Panc1 (cell line): ENCODE results near the gene TMEM132E. TPM values are rescaled to one million over a fixed set of nuclear protein-coding genes. Genes with fewer than 3 reads are reported as not detected.

Experiments
- ATAC-seq: fragments of 200-7000 bp; cut with Tn5 transposase; 2 replicates; pipeline ENCODE4 v1.9.1; 2020; ENCODE audit warnings: mild to moderate bottlenecking, moderate library complexity
- BruUV-seq: library from RNA; stranded (reverse); fragments of 400-500 nt; replicated peaks from 2 replicates; lab custom pipeline; 2021; lab: Mats Ljungman, UMichigan
- CTCF ChIA-PET: fragments of 300-600 bp; sonication (Branson Sonifier 250); formaldehyde crosslinking; loops from one replicate; lab custom pipeline; 2022; ENCODE audit warnings: antibody characterized with exemption; lab: Charles Lee
- POLR2A ChIA-PET: fragments of 300-600 bp; sonication (Branson Sonifier 250); formaldehyde crosslinking; loops from one replicate; lab custom pipeline; 2022; ENCODE audit warnings: antibody characterized with exemption; lab: Charles Lee
- DNase-seq: peaks from one replicate; pipeline ENCODE4 v3.0.0-alpha.2; 2010; ENCODE audit warnings: low read depth, low spot score
- H3K27ac ChIP-seq: 2 replicates; pipeline ENCODE4 v1.5.1; 2011; ENCODE audit warnings: mild to moderate bottlenecking, low read length, inconsistent platforms
- H3K27me3 ChIP-seq: fragments of 200-500 bp; sonication (Bioruptor generic); 2 replicates; pipeline ENCODE4 v1.6.0; 2014; ENCODE audit warnings: low read length, inconsistent platforms; ENCODE audit not compliant: control insufficient read depth, insufficient read depth
- H3K36me3 ChIP-seq: fragments of 200-500 bp; sonication (Bioruptor generic); 2 replicates; pipeline ENCODE4 v1.5.1; 2014; ENCODE audit warnings: inconsistent platforms, mild to moderate bottlenecking, low read length, moderate library complexity; ENCODE audit not compliant: control insufficient read depth, insufficient read depth
- H3K4me1 ChIP-seq: 2 replicates; pipeline ENCODE4 v1.5.1; 2011; ENCODE audit warnings: inconsistent platforms, mild to moderate bottlenecking, low read length, moderate library complexity; ENCODE audit not compliant: control insufficient read depth, insufficient read depth
- H3K4me3 ChIP-seq, 2 experiments: 2 replicates each; pipeline ENCODE4 v1.5.1; 2011 to 2012; ENCODE audit warnings: low read depth in 2 of 2, low read length in 2 of 2, mild to moderate bottlenecking in 2 of 2, inconsistent platforms in 1 of 2, moderate library complexity in 1 of 2
- H3K9me3 ChIP-seq: fragments of 200-500 bp; sonication (Bioruptor generic); 2 replicates; pipeline ENCODE4 v1.5.1; 2014; ENCODE audit warnings: low read depth, mild to moderate bottlenecking, inconsistent platforms, low read length, moderate library complexity; ENCODE audit not compliant: control insufficient read depth, insufficient read depth
- POLR2AphosphoS5 ChIP-seq: IDR thresholded peaks from 2 replicates; pipeline ENCODE4 v1.6.1; 2012; ENCODE audit warnings: mild to moderate bottlenecking, low read depth, low read length, moderate library complexity
- SIN3A ChIP-seq: IDR thresholded peaks from 2 replicates; pipeline ENCODE4 v1.6.1; 2012; ENCODE audit warnings: low read depth, mild to moderate bottlenecking, low read length, moderate library complexity, borderline replicate concordance; ENCODE audit not compliant: insufficient read depth
- TCF7L2 ChIP-seq: IDR thresholded peaks from 2 replicates; pipeline ENCODE4 v1.6.1; 2011; ENCODE audit warnings: mild to moderate bottlenecking, low read depth, low read length, inconsistent platforms
- in situ Hi-C: cut with HindIII; loops from 2 replicates; pipeline ENCODE4 v1.10.0; 2016; ENCODE audit warnings: low sequenced_read_pairs, low pct_unique_long_range_greater_than_20kb
- intact Hi-C: fragments of 100-400 bp; cut with micrococcal nuclease; formaldehyde crosslinking; loops from one replicate; pipeline ENCODE4 v1.10.0; 2022; ENCODE audit not compliant: unreplicated experiment
- total RNA-seq: library from RNA; stranded (reverse); gene quantifications from one replicate; pipeline ENCODE4 v1.2.1, GENCODE V29; 2021; ENCODE audit not compliant: unreplicated experiment
- TF ChIP-seq, protein P1 (sequence below): fragments of 450-650 bp; IDR thresholded peaks from 2 replicates; pipeline ENCODE4 v1.5.1; 2017; ENCODE audit warnings: mild to moderate bottlenecking
- TF ChIP-seq, protein P2 (sequence below), 2 experiments: IDR thresholded peaks; 2 replicates each; pipeline ENCODE4 v1.6.1; 2011 to 2012; ENCODE audit warnings: low read depth in 2 of 2, control low read depth in 1 of 2, low read length in 1 of 2, mild to moderate bottlenecking in 1 of 2, moderate library complexity in 1 of 2; ENCODE audit not compliant: insufficient read depth in 1 of 2

The TMEM132E gene
- total RNA-seq, 1 experiment from 2014 or later, result not detected

DNA sequence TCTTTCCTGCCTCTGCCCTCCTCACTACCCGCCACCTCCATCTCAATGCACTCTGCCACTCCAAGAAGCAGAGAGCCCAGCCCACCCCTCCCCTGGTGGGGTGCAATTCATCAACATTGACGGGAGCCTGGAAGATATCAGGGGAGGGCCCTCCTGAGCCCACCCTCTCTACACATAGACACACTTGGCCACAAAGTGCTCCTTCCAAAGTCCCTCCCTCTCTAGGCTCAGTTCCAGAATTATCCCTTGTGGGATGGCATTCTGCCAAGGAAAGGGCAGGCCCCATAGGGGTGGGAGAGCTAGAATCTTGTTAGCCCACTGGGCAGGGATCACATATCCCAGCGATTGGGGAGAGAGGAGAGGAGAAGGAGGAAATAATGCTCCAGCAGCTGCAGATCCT, 66.2 kb downstream of the TMEM132E start:
- no peak for ATAC-seq
- TF ChIP-seq, protein P1, sequence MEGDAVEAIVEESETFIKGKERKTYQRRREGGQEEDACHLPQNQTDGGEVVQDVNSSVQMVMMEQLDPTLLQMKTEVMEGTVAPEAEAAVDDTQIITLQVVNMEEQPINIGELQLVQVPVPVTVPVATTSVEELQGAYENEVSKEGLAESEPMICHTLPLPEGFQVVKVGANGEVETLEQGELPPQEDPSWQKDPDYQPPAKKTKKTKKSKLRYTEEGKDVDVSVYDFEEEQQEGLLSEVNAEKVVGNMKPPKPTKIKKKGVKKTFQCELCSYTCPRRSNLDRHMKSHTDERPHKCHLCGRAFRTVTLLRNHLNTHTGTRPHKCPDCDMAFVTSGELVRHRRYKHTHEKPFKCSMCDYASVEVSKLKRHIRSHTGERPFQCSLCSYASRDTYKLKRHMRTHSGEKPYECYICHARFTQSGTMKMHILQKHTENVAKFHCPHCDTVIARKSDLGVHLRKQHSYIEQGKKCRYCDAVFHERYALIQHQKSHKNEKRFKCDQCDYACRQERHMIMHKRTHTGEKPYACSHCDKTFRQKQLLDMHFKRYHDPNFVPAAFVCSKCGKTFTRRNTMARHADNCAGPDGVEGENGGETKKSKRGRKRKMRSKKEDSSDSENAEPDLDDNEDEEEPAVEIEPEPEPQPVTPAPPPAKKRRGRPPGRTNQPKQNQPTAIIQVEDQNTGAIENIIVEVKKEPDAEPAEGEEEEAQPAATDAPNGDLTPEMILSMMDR, result no peak
- TF ChIP-seq, protein P2, sequence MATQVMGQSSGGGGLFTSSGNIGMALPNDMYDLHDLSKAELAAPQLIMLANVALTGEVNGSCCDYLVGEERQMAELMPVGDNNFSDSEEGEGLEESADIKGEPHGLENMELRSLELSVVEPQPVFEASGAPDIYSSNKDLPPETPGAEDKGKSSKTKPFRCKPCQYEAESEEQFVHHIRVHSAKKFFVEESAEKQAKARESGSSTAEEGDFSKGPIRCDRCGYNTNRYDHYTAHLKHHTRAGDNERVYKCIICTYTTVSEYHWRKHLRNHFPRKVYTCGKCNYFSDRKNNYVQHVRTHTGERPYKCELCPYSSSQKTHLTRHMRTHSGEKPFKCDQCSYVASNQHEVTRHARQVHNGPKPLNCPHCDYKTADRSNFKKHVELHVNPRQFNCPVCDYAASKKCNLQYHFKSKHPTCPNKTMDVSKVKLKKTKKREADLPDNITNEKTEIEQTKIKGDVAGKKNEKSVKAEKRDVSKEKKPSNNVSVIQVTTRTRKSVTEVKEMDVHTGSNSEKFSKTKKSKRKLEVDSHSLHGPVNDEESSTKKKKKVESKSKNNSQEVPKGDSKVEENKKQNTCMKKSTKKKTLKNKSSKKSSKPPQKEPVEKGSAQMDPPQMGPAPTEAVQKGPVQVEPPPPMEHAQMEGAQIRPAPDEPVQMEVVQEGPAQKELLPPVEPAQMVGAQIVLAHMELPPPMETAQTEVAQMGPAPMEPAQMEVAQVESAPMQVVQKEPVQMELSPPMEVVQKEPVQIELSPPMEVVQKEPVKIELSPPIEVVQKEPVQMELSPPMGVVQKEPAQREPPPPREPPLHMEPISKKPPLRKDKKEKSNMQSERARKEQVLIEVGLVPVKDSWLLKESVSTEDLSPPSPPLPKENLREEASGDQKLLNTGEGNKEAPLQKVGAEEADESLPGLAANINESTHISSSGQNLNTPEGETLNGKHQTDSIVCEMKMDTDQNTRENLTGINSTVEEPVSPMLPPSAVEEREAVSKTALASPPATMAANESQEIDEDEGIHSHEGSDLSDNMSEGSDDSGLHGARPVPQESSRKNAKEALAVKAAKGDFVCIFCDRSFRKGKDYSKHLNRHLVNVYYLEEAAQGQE (IDR thresholded peaks at IDR 0.05; ENCODE audit: insufficient read depth in 1 of 2, low read depth in 2 of 2, low read length in 1 of 2), result no peak
- TF ChIP-seq SIN3A (no peak), POLR2AphosphoS5 (no peak), TCF7L2 (no peak)
- no peaks in the 10 kb centered on the region for H3K36me3 ChIP-seq
- intact Hi-C loops (no loop called here), in situ Hi-C loops (no loop called here)
- H3K4me1 ChIP-seq, result no peaks in the 10 kb centered on the region
- BruUV-seq, result no TSS peak
- H3K27ac ChIP-seq, result no peak overlapping the region
- ChIA-PET CTCF (no interaction called here), POLR2A (no interaction called here)
- peaks cover 15% of the 10 kb centered on the region; the same call in 1 of the 2 replicates for H3K27me3 ChIP-seq
- no peak overlapping the region for H3K4me3 ChIP-seq
- no peaks in the 10 kb centered on the region for H3K9me3 ChIP-seq
- DNase-seq, result no peak

DNA sequence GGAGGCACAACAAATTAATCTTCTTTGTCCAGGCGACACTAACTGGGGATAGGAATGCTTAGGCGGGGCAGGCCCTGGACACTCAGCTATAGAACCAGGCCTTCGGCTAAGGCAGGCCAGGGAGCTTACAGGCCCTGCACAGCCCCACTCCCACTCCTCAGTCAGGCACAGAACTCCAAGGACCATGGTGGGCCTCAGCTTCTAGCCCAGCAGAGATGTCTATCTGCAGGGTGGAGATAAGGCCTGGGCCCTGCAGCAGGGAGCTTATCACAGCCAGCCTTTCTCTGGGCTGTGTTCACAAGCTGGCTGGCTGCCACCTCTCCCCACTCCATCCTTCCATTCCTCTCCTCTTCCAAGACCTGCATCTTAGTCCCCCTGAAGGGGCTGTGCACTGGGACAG, 68.1 kb downstream of the TMEM132E start:
- ATAC-seq (no peak), DNase-seq (no peak)
- H3K4me3 ChIP-seq, result no peak overlapping the region
- in situ Hi-C loops, result no loop called here
- H3K36me3 ChIP-seq, result no peaks in the 10 kb centered on the region
- no peak overlapping the region for H3K27ac ChIP-seq
- H3K9me3 ChIP-seq, result no peaks in the 10 kb centered on the region
- CTCF ChIA-PET, result interaction anchor here (0.6 kb wide), 1 partner anchor 105 kb away, joined by 4 read pairs; no protein-coding TSS in a partner anchor
- peaks cover 17% of the 10 kb centered on the region for H3K27me3 ChIP-seq
- no TSS peak for BruUV-seq
- H3K4me1 ChIP-seq, result no peaks in the 10 kb centered on the region
- TF ChIP-seq, protein P2 (IDR thresholded peaks at IDR 0.05; ENCODE audit: insufficient read depth in 1 of 2, low read depth in 2 of 2, low read length in 1 of 2), result no peak
- TF ChIP-seq, protein P1, result no peak
- TF ChIP-seq SIN3A, result no peak
- no peak for TF ChIP-seq TCF7L2
- no peak for TF ChIP-seq POLR2AphosphoS5
- POLR2A ChIA-PET, result no interaction called here
- intact Hi-C loops, result no loop called here
